HG02970 (cell line): Measurements from ENCODE around the gene PEMT.

ENCODE experiments used
- ATAC-seq: cut with Tn5 transposase; IDR thresholded peaks from one replicate; pipeline ENCODE4 v1.9.1; 2021; ENCODE audit warnings: mild to moderate bottlenecking, moderate library complexity, moderate number of reproducible peaks; ENCODE audit not compliant: unreplicated experiment, low FRiP score

The PEMT gene

DNA sequence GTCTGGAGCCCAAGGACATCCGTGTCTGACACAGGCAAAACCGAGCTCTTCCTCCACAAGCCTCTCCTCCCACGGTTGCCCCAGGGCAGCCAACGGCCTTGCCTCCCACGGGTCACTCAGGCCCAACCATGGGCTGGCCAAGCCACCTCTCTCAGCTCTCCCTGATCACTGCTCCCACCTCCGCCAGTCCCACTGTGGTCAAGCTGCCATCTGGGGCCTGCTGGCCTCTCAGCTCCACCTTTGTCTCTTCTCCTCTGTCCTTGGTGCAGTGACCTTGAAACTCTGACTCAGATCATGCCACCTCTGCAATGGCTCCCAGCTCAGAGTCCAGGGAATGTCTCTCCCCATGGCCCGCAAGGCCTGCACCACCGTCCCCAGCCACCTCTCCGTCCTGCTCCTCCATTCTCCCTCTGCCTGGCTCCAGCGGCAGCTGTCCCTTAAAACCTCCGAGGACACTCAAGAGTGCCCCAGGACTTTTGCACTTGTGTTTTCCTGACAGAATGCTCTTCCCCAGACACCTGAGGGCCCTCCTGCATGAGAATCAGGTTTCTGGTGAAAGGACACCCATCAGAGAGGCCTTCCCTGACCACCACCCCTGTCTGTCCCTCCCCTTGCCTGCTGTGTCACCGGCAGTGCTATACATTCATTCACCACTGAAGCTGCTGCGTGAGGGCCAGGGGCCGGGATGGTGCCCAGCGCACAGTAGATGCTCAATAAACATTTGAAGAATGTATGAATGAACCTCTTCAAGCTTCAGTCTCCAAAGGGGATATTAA lies 19.3 kb downstream of the PEMT start:
- no peak for ATAC-seq

DNA sequence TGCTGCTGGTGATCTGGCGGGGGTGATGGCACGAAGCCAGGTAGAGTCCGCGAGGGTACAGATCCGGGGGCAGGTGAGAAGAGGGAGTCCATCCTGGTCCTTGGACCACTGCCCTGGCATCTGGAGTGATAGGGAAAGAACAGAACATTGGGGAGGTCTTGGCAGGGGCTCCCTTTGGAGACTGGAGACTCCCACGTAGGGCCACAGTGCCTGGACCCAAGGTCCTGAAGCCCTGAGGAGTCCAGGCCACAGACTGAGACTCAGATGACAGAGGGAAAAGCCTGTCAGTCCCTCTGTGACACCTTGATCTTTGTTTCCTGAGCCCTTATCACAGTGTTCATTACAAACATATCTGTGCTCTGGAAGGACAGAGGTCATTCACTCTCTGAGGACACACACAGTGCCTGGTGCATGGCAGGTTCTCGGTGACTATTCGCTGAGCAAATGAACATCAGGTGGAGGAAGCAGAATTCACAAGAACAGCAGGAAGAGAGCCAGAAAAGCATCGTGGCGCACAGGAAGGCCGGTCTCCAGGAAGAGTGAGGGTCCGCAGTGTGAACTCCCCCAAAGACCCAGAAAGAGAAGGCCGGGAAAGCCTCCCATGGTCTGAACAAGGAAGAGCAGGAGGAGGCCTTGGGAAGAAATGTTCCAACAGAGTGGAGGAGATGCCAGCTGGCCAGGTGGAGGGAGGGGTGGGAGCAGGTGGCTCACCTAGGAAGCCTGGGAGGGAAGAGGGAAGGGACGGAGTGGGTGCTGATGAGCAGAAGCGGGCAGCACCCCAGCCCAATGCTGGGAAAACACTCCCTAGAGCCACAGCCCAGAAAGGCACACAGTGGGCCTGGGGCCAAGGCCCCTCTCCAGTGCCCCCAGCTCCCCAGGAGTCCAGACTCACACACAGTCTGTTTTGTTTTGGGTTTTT lies 20.5 kb downstream of the PEMT start:
- no peak for ATAC-seq

DNA sequence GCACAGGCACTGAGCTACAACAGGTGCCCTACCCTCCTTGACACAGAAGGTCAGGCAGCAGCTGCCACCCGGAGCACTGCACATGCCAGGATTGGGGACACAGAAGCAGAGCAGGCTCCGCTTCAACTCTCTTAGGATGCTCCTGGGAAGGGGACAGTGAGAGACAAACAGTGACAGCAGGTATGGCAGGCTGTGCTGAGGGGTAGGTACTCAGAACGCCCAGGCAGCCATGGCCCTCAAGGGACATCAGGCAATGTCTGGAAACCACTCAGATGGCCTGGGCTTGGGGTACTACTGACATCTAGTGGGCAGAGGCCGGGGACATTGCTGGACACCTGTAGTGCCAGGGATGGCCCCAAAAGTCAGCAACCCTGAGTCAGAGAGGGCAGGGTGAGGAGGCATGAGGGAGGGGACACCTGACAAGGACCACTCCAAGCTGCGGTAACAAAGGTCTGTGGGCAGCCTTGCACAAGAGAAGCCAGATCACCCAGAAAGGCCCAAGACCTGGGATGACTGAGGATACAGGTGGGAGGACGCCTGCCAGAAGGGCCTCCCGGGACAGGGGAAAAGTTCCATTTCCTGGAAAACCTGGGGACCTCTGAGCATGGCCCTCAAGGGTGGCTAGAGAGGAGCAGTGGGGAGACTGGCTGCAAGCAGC lies 21.2 kb downstream of the PEMT start:
- ATAC-seq: no peak

DNA sequence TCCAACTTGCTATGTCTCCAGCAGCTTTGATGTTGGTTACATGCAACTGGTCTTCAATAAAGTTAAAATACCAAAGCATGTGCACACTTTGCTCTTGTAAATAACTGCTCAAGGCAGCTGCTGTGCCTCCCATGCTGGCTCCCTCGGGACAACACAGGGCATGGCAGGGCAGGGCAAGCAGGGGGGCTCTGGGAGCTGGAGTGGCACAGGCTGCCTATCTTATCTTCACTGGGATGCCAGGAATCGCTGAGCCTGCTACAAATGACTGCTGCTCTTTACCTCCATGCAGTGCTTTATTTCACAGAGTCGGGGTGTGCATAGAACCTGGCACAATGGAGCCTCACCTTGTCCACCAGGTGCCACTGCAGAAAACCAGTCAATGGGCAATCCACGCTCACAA lies 21.8 kb downstream of the PEMT start:
- no peak for ATAC-seq

DNA sequence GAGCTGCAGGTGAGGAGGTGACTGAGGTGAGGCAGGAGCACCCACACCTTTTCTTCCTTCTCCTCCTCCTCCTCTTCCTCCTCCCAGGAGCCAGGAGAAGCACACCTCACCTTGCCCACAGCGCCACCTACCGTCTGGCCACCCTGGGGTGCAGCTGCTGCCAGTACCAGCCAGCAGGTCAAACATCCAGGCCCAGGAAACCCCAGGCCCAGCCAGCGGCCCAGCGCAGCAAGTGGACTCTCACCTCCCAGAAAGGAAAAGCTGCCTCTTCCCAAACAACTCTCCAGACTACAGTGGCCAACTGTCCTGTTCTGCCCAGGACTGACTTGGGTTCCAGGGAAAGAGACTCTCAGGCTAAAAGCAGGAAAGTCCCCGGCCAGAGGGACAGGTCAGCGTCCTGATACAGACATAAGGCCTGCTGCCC lies 22.7 kb downstream of the PEMT start:
- no peak for ATAC-seq

DNA sequence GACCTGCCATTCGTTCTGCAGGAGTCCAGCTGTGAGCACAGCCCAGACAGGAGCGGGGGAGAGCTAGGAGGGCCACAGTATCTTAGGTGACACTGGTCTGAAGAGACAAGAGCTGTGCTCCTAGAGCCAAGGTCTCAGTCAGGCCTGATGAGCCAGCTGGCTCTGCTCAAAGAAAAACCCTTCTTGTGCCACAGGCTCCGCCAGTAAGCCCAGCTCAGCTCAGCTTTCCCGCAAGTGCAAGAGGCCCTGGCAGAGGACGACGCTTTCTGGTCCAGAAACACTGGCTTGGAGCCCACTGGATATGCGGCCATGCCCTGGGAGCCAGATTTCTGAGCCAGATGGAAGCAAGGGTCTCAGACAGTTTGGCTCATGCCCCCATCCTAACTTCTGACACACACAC lies 23.9 kb downstream of the PEMT start:
- ATAC-seq: no peak

DNA sequence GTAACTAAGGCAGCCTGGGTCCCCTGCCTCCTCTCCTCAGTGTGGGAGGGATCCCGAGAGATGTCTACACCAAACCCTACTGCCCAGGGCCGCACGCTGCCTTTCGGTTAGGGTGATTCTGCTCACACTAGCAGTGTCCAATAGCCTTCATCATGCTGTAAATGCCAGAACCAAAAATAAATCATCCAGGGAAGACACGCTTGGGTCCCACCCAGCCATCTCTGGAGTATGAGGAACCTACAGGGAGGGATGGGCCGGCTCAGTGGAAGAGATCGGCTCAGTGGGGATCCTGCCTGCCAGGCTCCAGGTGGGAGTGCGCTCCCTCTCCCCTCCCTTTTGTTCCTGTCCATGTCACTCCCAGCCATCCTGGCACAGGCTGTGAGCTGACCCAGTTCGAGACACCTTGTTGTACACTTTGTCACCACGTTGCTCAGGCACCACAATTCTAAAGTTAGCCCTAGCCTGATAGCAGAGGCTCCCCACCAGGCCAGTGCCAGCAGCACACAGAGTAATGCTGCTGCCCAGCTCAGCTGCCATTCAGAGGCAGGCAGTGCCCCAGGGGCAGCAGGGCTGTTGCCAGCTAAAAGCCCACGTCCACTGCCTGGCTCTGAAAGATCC lies 24.5 kb downstream of the PEMT start:
- ATAC-seq: no peak

DNA sequence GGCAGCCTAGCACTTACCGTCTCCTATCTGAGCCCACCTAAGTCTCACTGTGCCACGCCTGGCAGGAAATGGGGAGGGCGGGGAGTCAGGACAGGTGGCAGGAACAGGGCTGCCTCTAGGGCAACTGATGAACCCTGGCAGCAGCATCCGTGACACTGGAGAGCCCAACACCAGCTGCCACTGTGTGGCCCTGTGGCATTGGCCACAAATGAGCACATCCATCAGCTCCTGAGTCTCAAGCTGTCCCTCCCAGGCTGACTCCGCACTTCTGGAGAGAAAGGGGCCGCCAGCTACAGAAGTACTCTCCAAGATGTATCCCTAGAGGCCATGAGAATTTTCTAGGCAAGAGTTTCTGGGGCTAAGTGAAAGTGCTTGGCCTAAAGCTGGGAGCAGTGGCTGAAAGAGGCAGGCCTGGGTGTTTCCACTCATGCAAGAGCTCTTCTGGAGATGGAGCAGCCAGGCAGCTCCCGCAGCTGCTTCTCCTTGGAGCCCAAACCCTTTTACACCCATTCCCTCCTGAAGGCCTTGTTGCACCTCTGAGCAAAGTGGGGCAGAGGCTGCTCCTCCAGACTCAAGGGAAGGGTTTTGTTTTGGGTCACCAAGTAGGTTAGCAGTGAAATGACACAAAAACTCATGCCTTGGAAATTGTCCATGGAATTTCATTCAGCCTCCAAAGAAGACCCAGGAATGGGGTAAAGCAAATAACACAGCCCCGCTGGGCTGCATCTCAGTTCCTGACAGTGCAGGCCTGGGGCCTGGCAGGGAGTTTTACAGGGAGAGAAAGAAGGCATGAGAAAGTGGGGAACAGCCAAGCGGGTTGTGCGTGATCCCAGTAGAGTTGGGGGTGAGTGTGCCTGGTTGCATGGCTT lies 25.8 kb downstream of the PEMT start:
- no peak for ATAC-seq

DNA sequence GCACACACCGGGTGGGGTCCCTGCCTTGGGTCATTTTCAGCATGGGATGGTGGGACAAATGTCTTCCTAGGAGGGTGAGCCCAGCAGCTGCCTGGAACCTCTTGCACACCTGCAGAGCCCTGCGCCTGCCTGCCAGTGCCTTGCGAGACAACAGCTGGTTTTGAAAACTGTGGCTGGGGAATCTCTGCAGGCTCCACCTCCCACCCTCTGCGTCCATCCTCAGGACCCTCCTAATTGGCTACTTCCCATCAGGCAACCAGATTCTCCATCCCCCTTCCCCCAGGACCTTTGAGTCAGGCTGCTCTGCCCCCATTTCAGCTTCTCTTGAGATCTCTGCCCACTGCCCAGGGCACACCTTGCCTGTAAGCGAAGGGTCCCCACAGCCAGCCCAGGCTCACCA lies 26.6 kb downstream of the PEMT start:
- ATAC-seq: no peak

DNA sequence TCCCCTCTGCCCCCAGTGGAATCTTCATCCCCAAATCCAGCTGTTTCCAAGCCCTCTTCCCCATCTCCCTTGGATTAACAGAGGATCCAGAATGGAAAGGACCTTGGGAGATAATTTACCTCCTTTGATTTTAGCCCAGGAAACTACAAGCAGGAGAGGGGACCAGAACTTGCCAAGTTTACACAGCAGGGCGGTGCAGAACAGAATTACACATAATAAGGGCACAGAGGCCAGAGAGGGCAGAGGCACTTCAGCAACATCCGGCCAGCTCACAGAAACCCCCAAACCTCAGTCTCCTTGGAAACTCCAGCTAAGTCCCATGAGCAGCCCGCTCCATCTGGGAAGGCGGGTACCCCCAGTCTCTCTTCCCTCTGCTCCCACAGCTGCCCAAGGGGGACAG lies 27.2 kb downstream of the PEMT start:
- ATAC-seq: no peak

DNA sequence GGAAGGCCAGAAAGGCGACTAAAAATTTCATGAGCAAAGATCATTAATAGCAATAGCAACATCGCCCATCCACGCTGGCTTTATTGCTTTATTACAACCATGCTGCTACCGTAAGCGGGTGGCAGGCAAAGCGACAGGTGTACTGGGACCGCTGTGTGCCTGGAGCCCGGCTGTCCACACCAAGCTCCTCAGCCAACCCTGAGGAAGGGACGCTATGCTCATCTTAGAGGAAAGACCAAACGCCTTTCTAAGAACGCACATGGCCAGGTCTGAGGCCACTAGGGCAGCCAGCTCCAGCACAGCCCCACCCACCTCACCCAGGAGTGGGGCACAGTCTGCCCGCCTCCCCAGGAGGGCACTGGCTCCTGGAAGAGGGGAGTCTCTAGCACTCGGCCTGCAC lies 28.0 kb downstream of the PEMT start:
- ATAC-seq: no peak

DNA sequence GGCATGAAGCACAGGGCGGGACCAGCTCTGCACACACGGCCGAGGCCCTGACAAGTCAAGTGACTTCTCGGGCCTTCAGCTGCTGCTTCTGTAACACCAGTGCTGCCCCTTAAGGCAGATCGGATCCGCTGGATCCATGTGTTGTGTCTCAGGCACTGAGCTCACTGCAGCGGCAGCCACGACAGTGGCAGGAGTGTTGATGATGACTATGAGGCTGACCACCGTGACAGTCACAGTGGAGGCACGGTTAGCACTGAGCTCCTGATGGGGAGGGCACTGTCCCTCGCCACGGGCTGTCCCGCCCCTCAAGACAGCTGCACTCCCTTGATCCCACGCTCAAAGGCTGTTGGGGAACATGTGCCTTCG lies 29.4 kb downstream of the PEMT start:
- no peak for ATAC-seq

DNA sequence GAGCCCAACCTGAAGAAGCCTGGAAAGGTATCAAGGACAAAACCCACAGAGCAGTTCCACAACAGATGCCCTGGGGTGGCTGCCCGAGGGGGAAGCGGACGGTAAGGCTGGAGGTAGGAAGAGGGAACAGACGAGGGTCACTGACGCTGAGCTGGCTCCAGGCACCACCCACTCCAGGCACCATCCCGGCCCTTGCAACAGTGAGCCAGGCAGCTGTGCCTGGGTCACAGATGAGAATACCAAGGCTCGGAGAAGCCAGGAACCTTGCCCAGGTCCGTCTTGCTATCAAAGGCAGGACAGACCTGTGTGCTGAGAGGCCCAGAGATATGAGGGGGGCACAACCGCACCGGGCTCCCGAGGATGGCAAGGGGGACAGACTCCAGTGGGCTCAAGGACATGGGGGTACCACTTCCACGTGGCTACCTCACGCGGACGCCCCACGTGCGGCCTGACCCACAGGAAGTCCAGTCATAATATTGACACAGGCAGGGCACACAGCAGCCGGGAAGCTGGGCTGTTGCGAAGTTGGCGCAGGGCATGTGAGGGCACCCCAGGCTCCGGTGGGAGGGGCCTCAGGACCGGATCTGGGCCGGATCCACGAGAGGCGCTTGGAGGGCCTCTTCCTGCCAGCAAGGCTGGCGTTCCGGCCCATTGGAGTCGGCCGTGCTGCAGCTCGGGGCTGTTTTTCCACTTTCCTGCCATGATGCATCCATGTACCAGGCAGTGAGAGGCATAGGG lies 29.9 kb downstream of the PEMT start:
- no peak for ATAC-seq

DNA sequence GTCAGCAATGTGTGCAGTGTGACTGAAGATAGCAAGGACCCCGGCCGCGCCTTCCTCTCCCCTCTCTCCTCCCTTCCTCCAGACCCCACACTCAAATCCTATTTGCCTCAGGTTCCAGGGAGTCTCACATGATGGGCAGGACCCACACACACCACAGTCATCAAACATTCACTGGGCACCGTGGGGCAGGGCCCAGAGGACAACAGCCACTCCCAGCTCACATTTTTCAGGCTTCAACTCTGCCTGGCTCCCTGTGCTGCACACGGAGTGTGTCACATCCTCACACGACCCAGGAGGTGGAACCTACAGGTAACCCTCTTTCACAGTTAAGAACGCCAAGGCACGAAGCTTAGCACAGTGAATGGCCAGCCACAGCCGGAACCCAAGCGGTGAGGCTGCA lies 30.5 kb downstream of the PEMT start:
- no peak for ATAC-seq

DNA sequence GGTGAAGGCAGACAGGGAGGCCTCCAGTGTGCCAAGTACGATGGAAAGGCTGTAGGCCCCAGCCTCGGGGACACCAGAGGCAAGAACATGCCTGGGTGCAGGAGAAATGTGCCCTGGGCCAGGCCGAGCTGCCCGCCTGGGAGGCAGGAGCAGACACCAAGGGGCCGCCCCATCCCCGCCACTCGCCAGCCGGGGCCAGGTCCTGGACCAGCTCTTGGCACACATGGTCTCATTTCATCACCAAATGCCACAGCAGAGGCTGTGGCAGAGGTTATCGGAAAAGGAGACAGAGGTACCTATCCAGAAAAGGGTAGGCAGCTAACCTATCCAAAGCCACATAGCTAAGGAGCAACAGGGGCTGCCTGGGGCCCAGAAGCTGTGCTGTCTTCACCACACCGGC lies 31.3 kb downstream of the PEMT start:
- no peak for ATAC-seq

DNA sequence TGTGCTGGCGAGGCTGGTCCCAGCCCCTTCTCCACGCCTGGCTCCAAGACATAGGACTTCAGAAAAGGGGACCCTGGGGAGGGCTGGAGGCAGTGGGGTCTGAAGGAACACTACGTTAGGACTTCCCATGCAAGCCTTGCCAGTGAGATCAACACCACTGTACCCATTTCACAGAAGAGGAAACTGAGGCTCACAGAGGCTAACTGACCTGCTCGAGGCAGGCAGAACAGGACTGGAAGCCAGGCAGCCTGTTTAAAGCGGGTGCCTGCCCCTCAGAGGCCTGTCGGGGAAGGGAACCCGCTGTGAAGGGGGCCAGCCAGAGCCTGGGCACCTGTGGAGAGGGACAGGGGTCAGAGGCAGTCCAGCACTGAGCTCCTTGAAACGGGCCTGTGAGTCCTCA lies 32.3 kb downstream of the PEMT start:
- ATAC-seq: no peak

DNA sequence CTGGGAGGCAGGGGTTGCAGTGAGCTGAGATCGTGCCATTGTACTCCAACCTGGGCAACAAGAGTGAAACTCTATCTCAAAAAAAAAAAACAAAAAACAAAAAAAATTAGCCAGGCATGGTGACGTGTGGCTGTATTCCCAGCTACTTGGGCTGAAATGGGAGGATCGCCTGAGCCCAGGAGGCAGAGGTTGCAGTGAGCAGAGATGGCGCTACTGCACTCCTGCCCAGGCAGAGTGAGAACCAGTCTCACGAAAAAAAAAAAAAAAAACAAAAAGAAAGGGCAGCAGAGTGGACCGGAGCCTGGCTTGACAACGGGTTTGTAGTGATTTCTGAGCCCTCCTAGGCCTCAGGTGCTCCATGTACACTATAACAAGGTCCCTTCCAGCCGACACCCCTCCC lies 33.1 kb downstream of the PEMT start:
- no peak for ATAC-seq

DNA sequence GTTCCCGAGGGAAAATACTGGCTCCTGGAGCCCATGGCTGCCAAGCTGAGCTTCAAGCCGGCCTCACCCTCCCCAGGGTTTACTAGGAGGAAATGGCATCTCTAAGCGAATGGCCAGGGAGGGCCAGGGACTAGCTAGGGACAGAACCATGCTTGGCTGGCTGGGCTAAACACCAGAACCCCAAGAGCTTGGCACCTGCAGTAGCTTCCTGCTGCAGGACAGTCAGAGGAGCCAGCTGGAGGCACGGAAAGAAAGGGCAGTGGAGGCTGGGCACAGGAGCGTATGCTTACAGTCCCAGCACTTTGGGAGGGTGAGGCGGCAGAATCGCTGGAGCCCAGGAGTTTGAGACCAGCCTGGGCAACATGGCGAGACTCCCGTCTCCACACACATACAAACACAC lies 33.7 kb downstream of the PEMT start:
- no peak for ATAC-seq

DNA sequence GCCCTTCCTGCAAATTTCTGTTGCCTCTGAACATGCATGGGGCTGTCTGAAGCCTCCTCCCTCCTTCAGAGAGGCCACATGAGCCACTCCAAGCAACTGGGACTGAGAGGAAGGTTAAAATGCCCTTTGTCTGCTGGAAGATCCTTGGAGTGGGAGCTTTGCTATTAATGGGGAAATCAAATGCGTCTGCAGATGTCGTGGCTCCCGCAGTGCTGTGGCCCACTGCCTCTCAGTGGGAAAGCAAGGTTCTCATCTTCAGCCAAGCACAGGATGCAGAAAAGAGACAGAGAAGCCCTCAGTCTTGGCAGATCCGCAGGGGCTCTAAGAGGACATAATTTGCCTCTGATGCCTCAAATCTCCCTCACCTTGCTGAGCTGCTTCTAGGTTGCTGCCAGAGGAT lies 34.8 kb downstream of the PEMT start:
- ATAC-seq: no peak
